Loucy (cell line): ENCODE measurements around the gene TRAPPC2L.

Experiments used
- EZH2phosphoT487 ChIP-seq: fragments of 200-600 bp; IDR thresholded peaks from 2 replicates; pipeline ENCODE4 v1.6.1; 2018; ENCODE audit warnings: antibody characterized with exemption, mild to moderate bottlenecking, moderate library complexity, borderline replicate concordance
- TF ChIP-seq, protein P1 (sequence below): fragments of 200-600 bp; sonication (generic); conservative IDR thresholded peaks from 2 replicates; pipeline ENCODE4 v1.5.1; 2014; ENCODE audit warnings: mild to moderate bottlenecking, antibody characterized with exemption, low read length

DNA sequence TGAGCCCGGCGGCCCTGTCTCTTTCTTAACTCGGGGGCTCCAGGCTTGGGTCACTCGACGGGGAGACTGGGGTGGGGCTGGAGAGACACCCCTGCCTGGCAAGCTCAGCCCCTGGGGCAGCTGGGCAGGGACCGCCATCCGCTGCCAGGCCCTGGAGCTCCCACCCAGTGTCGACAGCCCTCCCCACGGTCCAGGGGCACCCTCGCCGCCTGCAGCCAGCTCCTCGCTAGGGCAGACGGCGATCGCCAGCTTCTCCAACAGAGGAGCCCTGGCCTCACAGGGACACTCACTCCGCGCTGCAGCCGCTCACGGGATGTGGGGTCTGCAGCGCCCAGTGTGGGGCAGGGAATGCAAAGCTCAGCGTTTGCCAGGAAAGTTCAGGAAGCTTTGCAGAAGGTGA is 29.2 kb upstream of the TRAPPC2L start:
- TF ChIP-seq, protein P1, sequence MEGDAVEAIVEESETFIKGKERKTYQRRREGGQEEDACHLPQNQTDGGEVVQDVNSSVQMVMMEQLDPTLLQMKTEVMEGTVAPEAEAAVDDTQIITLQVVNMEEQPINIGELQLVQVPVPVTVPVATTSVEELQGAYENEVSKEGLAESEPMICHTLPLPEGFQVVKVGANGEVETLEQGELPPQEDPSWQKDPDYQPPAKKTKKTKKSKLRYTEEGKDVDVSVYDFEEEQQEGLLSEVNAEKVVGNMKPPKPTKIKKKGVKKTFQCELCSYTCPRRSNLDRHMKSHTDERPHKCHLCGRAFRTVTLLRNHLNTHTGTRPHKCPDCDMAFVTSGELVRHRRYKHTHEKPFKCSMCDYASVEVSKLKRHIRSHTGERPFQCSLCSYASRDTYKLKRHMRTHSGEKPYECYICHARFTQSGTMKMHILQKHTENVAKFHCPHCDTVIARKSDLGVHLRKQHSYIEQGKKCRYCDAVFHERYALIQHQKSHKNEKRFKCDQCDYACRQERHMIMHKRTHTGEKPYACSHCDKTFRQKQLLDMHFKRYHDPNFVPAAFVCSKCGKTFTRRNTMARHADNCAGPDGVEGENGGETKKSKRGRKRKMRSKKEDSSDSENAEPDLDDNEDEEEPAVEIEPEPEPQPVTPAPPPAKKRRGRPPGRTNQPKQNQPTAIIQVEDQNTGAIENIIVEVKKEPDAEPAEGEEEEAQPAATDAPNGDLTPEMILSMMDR = no peak
- TF ChIP-seq EZH2phosphoT487 = no peak
